ENCODE data around the gene FAF1.

The FAF1 gene

DNA sequence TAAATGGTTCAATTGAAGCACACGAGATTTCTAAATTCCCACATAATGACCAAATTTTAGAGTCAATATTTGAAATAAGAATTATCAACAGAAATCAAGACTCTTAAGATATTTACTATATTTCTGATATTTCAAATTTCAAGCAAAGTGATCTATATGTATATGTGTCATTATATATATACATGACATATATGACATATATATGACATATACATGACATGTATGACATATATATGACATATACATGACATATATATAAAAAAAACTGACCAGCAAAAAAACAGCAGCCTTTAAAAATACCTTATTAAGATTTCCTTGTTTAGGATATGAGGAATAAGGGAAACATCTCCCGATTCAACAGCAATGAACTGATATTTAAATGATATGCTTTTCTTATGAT is 266.2 kb downstream of the FAF1 start:
- DNase-seq, result no peak

DNA sequence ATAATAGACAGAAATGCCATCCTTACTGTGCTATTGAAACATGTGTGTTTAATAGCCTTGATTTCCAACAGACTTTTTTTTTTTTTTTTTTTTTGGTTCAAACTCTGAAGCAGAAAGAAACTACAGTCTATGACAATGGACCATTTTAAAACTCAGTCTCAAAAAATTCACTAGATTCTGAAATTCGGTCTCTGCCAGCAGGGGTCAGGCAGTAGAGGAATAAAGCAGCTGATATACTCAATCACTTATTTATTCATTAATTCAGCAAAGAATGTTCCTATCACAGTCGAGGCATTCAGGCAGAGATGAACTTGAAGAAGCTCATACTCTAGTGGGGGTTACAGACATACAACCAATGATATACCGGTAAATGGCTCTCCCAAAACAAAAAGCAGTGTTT is 275.9 kb downstream of the FAF1 start:
- no peak for DNase-seq

- DNase-seq, result no peak
Measured at GRCh38 chr1:50681931-50682330, 278.1 kb downstream of the FAF1 start.

- no peak for DNase-seq
Measured at GRCh38 chr1:50667710-50668356, 292.2 kb downstream of the FAF1 start.

DNA sequence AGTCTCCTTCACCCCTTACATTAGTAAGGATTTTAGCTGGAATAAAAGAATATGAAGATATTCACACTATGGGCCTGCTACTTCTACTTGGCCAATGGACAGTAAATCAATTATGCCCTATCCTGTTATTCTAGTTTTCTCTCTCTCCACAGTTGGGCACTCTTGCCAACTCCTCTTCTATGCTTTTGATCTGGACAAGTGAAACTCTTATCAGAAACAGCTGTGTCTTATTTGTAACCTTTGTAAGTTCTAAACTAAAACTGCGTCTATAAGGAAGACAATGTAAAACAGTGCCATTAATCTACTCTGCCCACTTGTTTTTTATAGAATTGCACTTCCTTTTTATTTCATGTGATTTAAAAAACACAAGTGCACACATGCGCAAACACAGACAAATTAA is 292.8 kb downstream of the FAF1 start:
- no peak for DNase-seq

GRCh38 chr1:50666849-50667248 is 293.2 kb downstream of the FAF1 start:
- DNase-seq, result no peak

DNA sequence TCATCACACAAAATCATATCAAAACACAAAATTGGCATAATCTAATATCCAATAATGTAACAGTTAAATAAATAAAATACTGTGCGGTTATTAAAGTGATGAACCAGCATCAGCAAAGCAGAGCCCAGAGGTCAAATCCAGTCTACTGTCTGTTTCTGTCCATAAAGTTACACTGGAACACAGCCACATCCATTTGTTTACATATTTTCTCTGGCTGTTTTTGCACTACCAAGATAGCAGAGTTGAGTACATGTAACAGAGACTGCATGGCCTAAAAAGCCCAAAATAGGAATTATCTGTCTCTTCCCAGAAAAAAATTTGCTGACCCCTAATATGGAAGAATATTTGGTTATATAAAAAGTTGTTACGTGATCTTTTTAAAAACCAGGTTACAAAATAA is 294.7 kb downstream of the FAF1 start:
- DNase-seq, result no peak

- no peak for DNase-seq
Measured at GRCh38 chr1:50661626-50662025, 298.4 kb downstream of the FAF1 start.

- no peak for DNase-seq
Measured at GRCh38 chr1:50659107-50659662, 300.9 kb downstream of the FAF1 start.

- no peak for DNase-seq
Measured at GRCh38 chr1:50658459-50659076, 301.5 kb downstream of the FAF1 start.

- no peak for DNase-seq
Measured at GRCh38 chr1:50656931-50657330, 303.1 kb downstream of the FAF1 start.

- no peak for DNase-seq
Measured at GRCh38 chr1:50651476-50652263, 308.4 kb downstream of the FAF1 start.

GRCh38 chr1:50646526-50646925 is 313.5 kb downstream of the FAF1 start:
- DNase-seq, result no peak

DNA sequence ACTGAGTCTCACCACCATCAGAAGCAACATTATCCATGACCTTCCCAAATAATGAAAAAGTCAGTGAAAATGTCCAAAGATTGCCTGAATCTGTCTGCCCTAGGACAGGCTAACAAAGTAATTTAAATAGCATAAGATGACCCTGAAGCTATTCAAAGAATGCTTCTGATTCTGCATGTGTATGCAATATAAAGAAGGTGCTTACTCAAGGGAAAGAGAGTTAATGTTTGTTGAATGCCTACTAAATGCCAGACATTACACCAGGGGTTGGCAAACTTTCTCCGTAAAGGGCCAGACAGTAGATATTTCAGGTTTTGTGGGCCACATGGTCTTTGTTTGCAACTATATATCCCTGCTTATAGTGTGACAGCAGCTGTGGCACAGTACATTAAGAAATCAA is 314.9 kb downstream of the FAF1 start:
- no peak for DNase-seq

GRCh38 chr1:50644447-50645105 is 315.5 kb downstream of the FAF1 start:
- DNase-seq, result no peak

- no peak for DNase-seq
Measured at GRCh38 chr1:50637460-50637859, 322.6 kb downstream of the FAF1 start.

- DNase-seq, result no peak
Measured at GRCh38 chr1:50634251-50634650, 325.8 kb downstream of the FAF1 start.

- no peak for DNase-seq
Measured at GRCh38 chr1:50633465-50633864, 326.6 kb downstream of the FAF1 start.

DNA sequence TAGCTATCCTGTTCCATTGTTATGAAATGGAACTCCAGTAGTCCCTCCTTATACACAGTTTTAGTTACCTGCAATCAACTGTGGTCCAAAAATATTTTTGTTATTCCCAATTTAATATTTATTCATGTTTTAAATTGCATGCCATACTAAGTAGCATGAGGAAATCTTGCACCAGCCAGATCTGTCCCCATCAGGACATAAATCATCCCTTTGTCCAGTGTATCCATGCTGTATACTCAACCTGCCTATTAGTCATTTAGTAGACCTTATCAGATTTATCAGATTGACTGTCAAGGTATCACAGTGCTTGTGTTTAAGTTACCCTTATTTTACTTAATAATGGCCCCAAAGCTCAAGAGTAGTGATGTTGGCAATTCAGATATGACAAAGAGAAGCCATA is 328.9 kb downstream of the FAF1 start:
- no peak for DNase-seq

DNA sequence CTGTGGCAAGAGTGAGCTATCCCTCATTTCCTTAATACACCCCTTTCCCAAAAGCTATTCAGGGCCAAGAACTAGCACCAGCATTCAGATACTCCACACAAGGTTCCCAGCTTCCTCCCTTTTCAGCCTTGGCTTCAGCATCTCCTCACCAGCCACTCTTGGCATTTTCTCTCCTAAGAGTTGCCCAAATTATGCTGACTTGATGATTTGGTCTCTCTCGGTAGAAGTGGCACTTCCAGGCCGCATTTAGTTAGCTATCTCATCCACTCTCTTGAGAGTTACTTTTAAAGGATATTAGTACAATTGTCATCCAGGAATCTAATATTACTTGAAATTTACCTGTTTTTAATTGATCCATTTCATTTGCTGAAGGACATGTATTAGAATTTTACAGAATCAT is 337.8 kb downstream of the FAF1 start:
- DNase-seq, result no peak

- DNase-seq, result no peak
Measured at GRCh38 chr1:50620680-50621329, 339.3 kb downstream of the FAF1 start.

GRCh38 chr1:50615036-50615750 is 344.9 kb downstream of the FAF1 start:
- DNase-seq, result no peak

Measured in CD4-positive, alpha-beta T cell treated with Interleukin-1 beta for 1 hour (primary cell).